Spleen (tissue), 11 donors: ENCODE measurements around the gene TRIAP1. TPM values are rescaled to one million over a fixed set of nuclear protein-coding genes. Genes with fewer than 3 reads are reported as not detected.
A peak's percentile ranks its signal among the peaks of the same experiment; 100 is the strongest.

ENCODE experiments used
- DNase-seq: peaks from one replicate; pipeline ENCODE4 v3.0.0-alpha.2; 2020
- H3K27ac ChIP-seq, 8 donors: fragments of 200-600 bp; sonication (generic) in 7 of 8; 1 replicate in 4 of 8; 2 replicates in 4 of 8; pipeline versions ENCODE4 v1.5.0 to v1.8.0; 2016 to 2021; ENCODE audit warnings: inconsistent platforms in 4 of 8, mild to moderate bottlenecking in 4 of 8, moderate library complexity in 1 of 8
- H3K27me3 ChIP-seq, 7 donors: fragments of 200-600 bp; sonication (generic) in 6 of 7; replicated peaks in 1 of 7; 1 replicate in 4 of 7; 2 replicates in 3 of 7; pipeline versions ENCODE4 v1.5.0 to v1.8.0; 2016 to 2021; ENCODE audit warnings: inconsistent platforms in 3 of 7, mild to moderate bottlenecking in 1 of 7
- H3K36me3 ChIP-seq, 6 donors: fragments of 200-600 bp; sonication (generic) in 5 of 6; 1 replicate in 4 of 6; 2 replicates in 2 of 6; pipeline versions ENCODE4 v1.5.0 to v1.8.0; 2016 to 2021; ENCODE audit warnings: inconsistent platforms in 2 of 6
- H3K4me1 ChIP-seq, 6 donors: fragments of 200-600 bp; sonication (generic) in 5 of 6; 1 replicate in 3 of 6; 2 replicates in 3 of 6; pipeline versions ENCODE4 v1.5.0 to v1.8.0; 2016 to 2021; ENCODE audit warnings: inconsistent platforms in 3 of 6
- H3K4me3 ChIP-seq, 8 donors: fragments of 200-600 bp; sonication (generic) in 7 of 8; 1 replicate in 4 of 8; 2 replicates in 4 of 8; pipeline versions ENCODE4 v1.5.0 to v1.8.0; 2016 to 2021; ENCODE audit warnings: inconsistent platforms in 4 of 8, mild to moderate bottlenecking in 4 of 8, moderate library complexity in 2 of 8
- H3K9me3 ChIP-seq, 8 donors: fragments of 200-600 bp; sonication (generic) in 7 of 8; 1 replicate in 4 of 8; 2 replicates in 4 of 8; pipeline versions ENCODE4 v1.5.0 to v1.8.0; 2016 to 2021; ENCODE audit warnings: inconsistent platforms in 4 of 8
- POLR2A ChIP-seq, 3 donors: fragments of 450-650 bp; IDR thresholded peaks; one replicate each; pipeline ENCODE4 v1.5.1; 2017; ENCODE audit warnings: antibody characterized with exemption in 3 of 3, mild to moderate bottlenecking in 1 of 3
- POLR2AphosphoS5 ChIP-seq, 3 donors: sonication (generic); formaldehyde crosslinking; IDR thresholded peaks; one replicate each; pipeline ENCODE4 v1.5.1; 2017; ENCODE audit warnings: antibody characterized with exemption in 3 of 3
- WGBS, 5 donors: extraction: QIAGEN DNeasy Blood & Tissue Kit in 3 of 5; methylation state at CpG; one replicate each; pipeline versions ENCODE4 v1.1.5 to v1.1.7; 2013 to 2018; 5-methylcytosine and 5-hydroxymethylcytosine counted together
- intact Hi-C: fragments of 100-400 bp; cut with DNase I; formaldehyde crosslinking; loops from one replicate; pipeline ENCODE4 v1.15.0; 2023; ENCODE audit warnings: low total_unique reads
- polyA plus RNA-seq, 3 donors: library from polyadenylated mRNA; stranded (reverse); fragments of 200-250 nt; gene quantifications; one replicate each; pipeline ENCODE4 v1.2.1, GENCODE V29; 2013
- total RNA-seq, 7 donors: library from RNA; depleted of rRNA in 3 of 7; stranded (reverse); fragments of >200 nt in 3 of 7; fragmentation: NEBNext Ultra II Directional in 4 of 7; extraction: Animal tissue kit (Norgen Biotek cat#: 25700) in 4 of 7; gene quantifications; one replicate each; pipeline versions ENCODE4 v1.1.0 to v1.2.1, GENCODE V29; 2016 to 2021
- TF ChIP-seq, protein P1 (sequence below), 11 experiments: fragments of 200-600 bp in 7 of 11; fragments of 450-650 bp in 4 of 11; sonication (generic) in 4 of 11; IDR thresholded peaks in 8 of 11; conservative IDR thresholded peaks in 3 of 11; 1 replicate in 7 of 11; 2 replicates in 4 of 11; pipeline versions ENCODE4 v1.4.0 to v1.8.0; 2016 to 2021; ENCODE audit warnings: antibody characterized with exemption in 11 of 11, inconsistent platforms in 4 of 11, mild to moderate bottlenecking in 1 of 11
- donor health status: healthy with polysubstance abuse.
- donor health status: DM: no; HTN: no; CAD: no; lungs with moderate emphysema.
- donor health status: DM: no; HTN: no; CAD: no.
- donor health status: Bipolar disorder and iron deficiency.
- donor health status: healthy.
- donor health status: DM: no; HTN: no; CAD: no.
- donor health status: DM: yes; HTN: yes; CAD: no.

The TRIAP1 gene
- total and polyA plus RNA-seq, 10 donors, result 10.2 to 35.9 (median 14.9) TPM

GRCh38 chr12:120472521-120472920, 26.3 kb upstream of the TRIAP1 start:
- DNase-seq, result no peak
- TF ChIP-seq POLR2AphosphoS5 (IDR thresholded peaks at IDR 0.05) (no peak), POLR2A (IDR thresholded peaks at IDR 0.05) (no peak)
- TF ChIP-seq, protein P1, sequence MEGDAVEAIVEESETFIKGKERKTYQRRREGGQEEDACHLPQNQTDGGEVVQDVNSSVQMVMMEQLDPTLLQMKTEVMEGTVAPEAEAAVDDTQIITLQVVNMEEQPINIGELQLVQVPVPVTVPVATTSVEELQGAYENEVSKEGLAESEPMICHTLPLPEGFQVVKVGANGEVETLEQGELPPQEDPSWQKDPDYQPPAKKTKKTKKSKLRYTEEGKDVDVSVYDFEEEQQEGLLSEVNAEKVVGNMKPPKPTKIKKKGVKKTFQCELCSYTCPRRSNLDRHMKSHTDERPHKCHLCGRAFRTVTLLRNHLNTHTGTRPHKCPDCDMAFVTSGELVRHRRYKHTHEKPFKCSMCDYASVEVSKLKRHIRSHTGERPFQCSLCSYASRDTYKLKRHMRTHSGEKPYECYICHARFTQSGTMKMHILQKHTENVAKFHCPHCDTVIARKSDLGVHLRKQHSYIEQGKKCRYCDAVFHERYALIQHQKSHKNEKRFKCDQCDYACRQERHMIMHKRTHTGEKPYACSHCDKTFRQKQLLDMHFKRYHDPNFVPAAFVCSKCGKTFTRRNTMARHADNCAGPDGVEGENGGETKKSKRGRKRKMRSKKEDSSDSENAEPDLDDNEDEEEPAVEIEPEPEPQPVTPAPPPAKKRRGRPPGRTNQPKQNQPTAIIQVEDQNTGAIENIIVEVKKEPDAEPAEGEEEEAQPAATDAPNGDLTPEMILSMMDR (IDR thresholded peaks at IDR 0.05 in 8 of 11, conservative IDR thresholded peaks at IDR 0.05 in 3 of 11), result no peak
- no peak overlapping the region for H3K27ac ChIP-seq
- H3K4me3 ChIP-seq, result no peak overlapping the region
- H3K27me3 ChIP-seq, result no peaks in the 10 kb centered on the region
- intact Hi-C loops, result no loop called here
- peaks cover 6 to 69% (median 36%) of the 10 kb centered on the region in 6 donors for H3K4me1 ChIP-seq
- H3K9me3 ChIP-seq, result no peaks in the 10 kb centered on the region
- H3K36me3 ChIP-seq, result peaks cover 0 to 3% (median under 1%) of the 10 kb centered on the region in 6 donors

DNA sequence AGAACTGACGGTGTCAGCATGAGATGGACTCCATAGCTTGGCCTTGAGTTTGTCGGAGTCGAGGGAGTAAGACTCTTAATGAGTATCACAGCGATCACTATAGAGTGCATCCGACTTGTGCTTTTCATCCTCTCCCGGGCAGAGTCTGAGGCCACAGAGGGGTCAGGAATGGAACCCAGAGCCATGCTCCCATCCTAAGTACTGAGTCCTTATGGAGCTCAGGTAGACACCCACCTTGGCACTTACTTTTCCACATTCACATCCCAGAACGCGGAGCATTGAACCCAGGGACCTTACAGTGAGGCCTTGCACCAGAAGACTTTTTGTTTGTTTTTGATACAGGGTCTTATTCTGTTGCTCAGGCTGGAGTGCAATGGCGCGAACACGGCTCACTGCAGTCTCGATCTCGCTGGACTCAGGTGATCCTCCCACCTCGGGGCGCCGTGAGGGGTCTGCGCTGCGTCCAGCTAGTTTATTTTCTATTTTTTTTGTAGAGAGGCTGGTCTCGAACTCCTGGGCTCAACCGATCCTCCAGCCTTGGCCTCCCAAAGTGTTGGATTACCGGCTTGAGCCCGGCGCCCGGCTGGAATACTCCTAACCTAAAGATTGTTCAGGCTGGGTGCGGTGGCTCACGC, 24.1 kb upstream of the TRIAP1 start:
- Histone ChIP-seq H3K9me3 (no peaks in the 10 kb centered on the region), H3K4me3 (peak overlapping the region; percentile 88 to 97 (median 94)), H3K27ac (peak overlapping the region; percentile 93 to 99 (median 98)), H3K36me3 (peaks cover 0 to 25% (median 16%) of the 10 kb centered on the region in 6 donors), H3K27me3 (no peaks in the 10 kb centered on the region), H3K4me1 (peaks cover 28 to 81% (median 57%) of the 10 kb centered on the region in 6 donors)
- TF ChIP-seq, protein P1 (IDR thresholded peaks at IDR 0.05 in 8 of 11, conservative IDR thresholded peaks at IDR 0.05 in 3 of 11), result no peak
- TF ChIP-seq POLR2A (IDR thresholded peaks at IDR 0.05) (no peak), POLR2AphosphoS5 (IDR thresholded peaks at IDR 0.05) (no peak)
- peak; percentile 74 for DNase-seq
- intact Hi-C loops, result no loop called here
- WGBS, 5 donors, result 65 to 74% (median 71%) methylated on average over 26 of the region's 26 CpGs

GRCh38 chr12:120469450-120470149, 23.4 kb upstream of the TRIAP1 start, which contains the start of gene SRSF9:
Gene SRSF9, minus strand, starts transcription at chr12:120469748. Its CDS starts 139 bp downstream, at chr12:120469609.
- WGBS, 5 donors, result 0 to 1% (median 0%) methylated on average over 20 to 88 of the region's 88 CpGs
- intact Hi-C loops, result no loop called here
- peak; percentile 95 to 97 (median 96) for TF ChIP-seq POLR2AphosphoS5 (IDR thresholded peaks at IDR 0.05)
- TF ChIP-seq POLR2A (IDR thresholded peaks at IDR 0.05), result peak; percentile 28 to 83 (median 60)
- TF ChIP-seq, protein P1 (IDR thresholded peaks at IDR 0.05 in 8 of 11, conservative IDR thresholded peaks at IDR 0.05 in 3 of 11), result peak; percentile 82 to 99 (median 97)

More at GRCh38 chr12:120469450-120470149, 23.4 kb upstream of the TRIAP1 start, which contains the start of gene SRSF9:
- peaks cover 28 to 81% (median 56%) of the 10 kb centered on the region in 6 donors for H3K4me1 ChIP-seq
- no peaks in the 10 kb centered on the region for H3K9me3 ChIP-seq
- no peaks in the 10 kb centered on the region for H3K27me3 ChIP-seq
- H3K36me3 ChIP-seq, result peaks cover 0 to 32% (median 23%) of the 10 kb centered on the region in 6 donors
- peak within 1 kb of the TSS; percentile 93 to 99 (median 98) for H3K27ac ChIP-seq
- peak; percentile 100 for DNase-seq
- peak within 1 kb of the TSS; percentile 88 to 97 (median 94) for H3K4me3 ChIP-seq
